Measurements from ENCODE around the gene PGM1. TPM values are rescaled to one million over a fixed set of nuclear protein-coding genes. Genes with fewer than 3 reads are reported as not detected.

PGM1 gene
- total and polyA plus RNA-seq, 10 of the 15 experiments (the other 5 are each of a cell fraction or from before 2014, with no cell fraction given), result 22.5 to 72.6 (median 50.8) TPM

- Histone ChIP-seq H2AFZ (ENCODE audit: control insufficient read depth, low read depth, low read length) (no peak overlapping the region), H3K9me3 (replicated peaks; ENCODE audit: control insufficient read depth, insufficient read depth, low read length) (no peaks in the 10 kb centered on the region), H3K4me1 (ENCODE audit: control insufficient read depth, insufficient read depth, low read length) (no peaks in the 10 kb centered on the region), H3K79me2 (ENCODE audit: control insufficient read depth, insufficient read depth, low read length) (no peaks in the 10 kb centered on the region), H3K4me2 (ENCODE audit: control insufficient read depth, insufficient read depth) (no peak overlapping the region), H3K9ac (ENCODE audit: control insufficient read depth, insufficient read depth, low read length) (no peak overlapping the region), H4K20me1 (ENCODE audit: control insufficient read depth, insufficient read depth) (no peaks in the 10 kb centered on the region; the same call in none of the 2 replicates), H3K36me3 (ENCODE audit: control insufficient read depth in 2 of 2, insufficient read depth in 2 of 2, low read length in 1 of 2) (no peaks in the 10 kb centered on the region), H3K27ac (ENCODE audit: control insufficient read depth, insufficient read depth) (no peak overlapping the region), H3K4me3 (no peak overlapping the region), H3K27me3 (replicated peaks in 1 of 2; ENCODE audit: control insufficient read depth in 2 of 2, insufficient read depth in 2 of 2, low read length in 1 of 2) (no peaks in the 10 kb centered on the region; a peak in 2 of 4 replicates)
- ChIA-PET CTCF (interaction anchor here (0.6 kb wide), 1 partner anchor 550 kb away, joined by 3 read pairs; no protein-coding TSS in a partner anchor), RAD21 (ENCODE audit: unreplicated experiment) (no interaction called here), SMC1A (ENCODE audit: uncharacterized antibody, unreplicated experiment) (no interaction called here), POLR2A (no interaction called here)
- in situ Hi-C loops (cut with MboI) (loop anchor here (10.0 kb wide), 1 partner anchor 437 kb away; no protein-coding TSS in a partner anchor), intact Hi-C loops (cut with micrococcal nuclease; ENCODE audit: unreplicated experiment) (no loop called here)
- WGBS (ENCODE audit: insufficient coverage, insufficient replicate concordance, low lambda C conversion rate, missing lambda C conversion rate), result 43% methylated on average over 13 of the region's 13 CpGs
- TF ChIP-seq RB1 (IDR thresholded peaks at IDR 0.05; ENCODE audit: borderline replicate concordance) (no peak), CBX5 (IDR thresholded peaks at IDR 0.05; ENCODE audit: low read depth) (no peak)
- TF ChIP-seq, protein P1, sequence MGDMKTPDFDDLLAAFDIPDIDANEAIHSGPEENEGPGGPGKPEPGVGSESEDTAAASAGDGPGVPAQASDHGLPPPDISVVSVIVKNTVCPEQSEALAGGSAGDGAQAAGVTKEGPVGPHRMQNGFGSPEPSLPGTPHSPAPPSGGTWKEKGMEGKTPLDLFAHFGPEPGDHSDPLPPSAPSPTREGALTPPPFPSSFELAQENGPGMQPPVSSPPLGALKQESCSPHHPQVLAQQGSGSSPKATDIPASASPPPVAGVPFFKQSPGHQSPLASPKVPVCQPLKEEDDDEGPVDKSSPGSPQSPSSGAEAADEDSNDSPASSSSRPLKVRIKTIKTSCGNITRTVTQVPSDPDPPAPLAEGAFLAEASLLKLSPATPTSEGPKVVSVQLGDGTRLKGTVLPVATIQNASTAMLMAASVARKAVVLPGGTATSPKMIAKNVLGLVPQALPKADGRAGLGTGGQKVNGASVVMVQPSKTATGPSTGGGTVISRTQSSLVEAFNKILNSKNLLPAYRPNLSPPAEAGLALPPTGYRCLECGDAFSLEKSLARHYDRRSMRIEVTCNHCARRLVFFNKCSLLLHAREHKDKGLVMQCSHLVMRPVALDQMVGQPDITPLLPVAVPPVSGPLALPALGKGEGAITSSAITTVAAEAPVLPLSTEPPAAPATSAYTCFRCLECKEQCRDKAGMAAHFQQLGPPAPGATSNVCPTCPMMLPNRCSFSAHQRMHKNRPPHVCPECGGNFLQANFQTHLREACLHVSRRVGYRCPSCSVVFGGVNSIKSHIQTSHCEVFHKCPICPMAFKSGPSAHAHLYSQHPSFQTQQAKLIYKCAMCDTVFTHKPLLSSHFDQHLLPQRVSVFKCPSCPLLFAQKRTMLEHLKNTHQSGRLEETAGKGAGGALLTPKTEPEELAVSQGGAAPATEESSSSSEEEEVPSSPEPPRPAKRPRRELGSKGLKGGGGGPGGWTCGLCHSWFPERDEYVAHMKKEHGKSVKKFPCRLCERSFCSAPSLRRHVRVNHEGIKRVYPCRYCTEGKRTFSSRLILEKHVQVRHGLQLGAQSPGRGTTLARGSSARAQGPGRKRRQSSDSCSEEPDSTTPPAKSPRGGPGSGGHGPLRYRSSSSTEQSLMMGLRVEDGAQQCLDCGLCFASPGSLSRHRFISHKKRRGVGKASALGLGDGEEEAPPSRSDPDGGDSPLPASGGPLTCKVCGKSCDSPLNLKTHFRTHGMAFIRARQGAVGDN (IDR thresholded peaks at IDR 0.05), result no peak
- DNase-seq (ENCODE audit: low read depth, low spot score) (no peak), FAIRE-seq (no peak), ATAC-seq (no peak)
- no TSS peak for BruUV-seq (replicated peaks)
These were observed 105.0 kb downstream of the PGM1 start for GRCh38 chr1:63698001-63698838.

Data from GM12878 (cell line).